GM18499 (cell line): Measurements from ENCODE around the gene BBOF1.

Experiments
- ATAC-seq: cut with Tn5 transposase; IDR thresholded peaks from one replicate; pipeline ENCODE4 v1.9.1; 2021; ENCODE audit warnings: moderate number of reproducible peaks; ENCODE audit not compliant: insufficient read depth, unreplicated experiment

Gene BBOF1

GRCh38 chr14:74022346-74022745 is 3.2 kb downstream of the BBOF1 start:
- no peak for ATAC-seq

- ATAC-seq: no peak
These were observed 10.0 kb downstream of the BBOF1 start for GRCh38 chr14:74029136-74029535.

GRCh38 chr14:74034572-74034971 is 15.4 kb downstream of the BBOF1 start:
- ATAC-seq: no peak

- no peak for ATAC-seq
These were observed 16.4 kb downstream of the BBOF1 start for GRCh38 chr14:74035556-74035955.

GRCh38 chr14:74038020-74038859 is 19.1 kb downstream of the BBOF1 start:
- ATAC-seq: no peak

GRCh38 chr14:74042296-74042695 is 23.1 kb downstream of the BBOF1 start:
- no peak for ATAC-seq

GRCh38 chr14:74045522-74045921 is 26.4 kb downstream of the BBOF1 start:
- no peak for ATAC-seq

- no peak for ATAC-seq
These were observed 29.1 kb downstream of the BBOF1 start for GRCh38 chr14:74048281-74048680.

- no peak for ATAC-seq
These were observed 30.8 kb downstream of the BBOF1 start for GRCh38 chr14:74049876-74050495.

- ATAC-seq: no peak
These were observed 43.6 kb downstream of the BBOF1 start for GRCh38 chr14:74062809-74063150.

- no peak for ATAC-seq
These were observed 45.3 kb downstream of the BBOF1 start for GRCh38 chr14:74064426-74064825.

GRCh38 chr14:74064883-74065282 is 45.7 kb downstream of the BBOF1 start:
- no peak for ATAC-seq

GRCh38 chr14:74065746-74066575 is 46.8 kb downstream of the BBOF1 start:
- ATAC-seq: no peak

GRCh38 chr14:74077401-74077800 is 58.3 kb downstream of the BBOF1 start:
- no peak for ATAC-seq

GRCh38 chr14:74080820-74081460 is 61.8 kb downstream of the BBOF1 start:
- ATAC-seq: no peak

GRCh38 chr14:74081491-74081890 is 62.3 kb downstream of the BBOF1 start:
- ATAC-seq: no peak

GRCh38 chr14:74083161-74083560 is 64.0 kb downstream of the BBOF1 start:
- no peak for ATAC-seq

GRCh38 chr14:74083784-74084276 is 64.7 kb downstream of the BBOF1 start:
- peak; percentile 1 for ATAC-seq

GRCh38 chr14:74084277-74085046 is 65.3 kb downstream of the BBOF1 start, which contains the start of the genes ALDH6A1 and LIN52:
ALDH6A1 (minus strand) TSS chr14:74084453; CDS start chr14:74084394, 59 bp downstream.
LIN52 (plus strand) TSS chr14:74084956; CDS start chr14:74084975, 19 bp downstream.
- ATAC-seq: peak; percentile 82
